GM12878 (cell line): ENCODE measurements around the gene TXNL4A.

Experiments used
- CEBPB ChIP-seq, 2 experiments: fragments of 150-350 bp in 1 of 2; IDR thresholded peaks; 2 replicates each; pipeline ENCODE4 v1.6.1; 2012 to 2014; ENCODE audit warnings: low read depth in 2 of 2, low read length in 2 of 2, borderline replicate concordance in 1 of 2, inconsistent platforms in 1 of 2
- CHD2 ChIP-seq: IDR thresholded peaks from 2 replicates; pipeline ENCODE4 v1.6.1; 2011; ENCODE audit warnings: low read depth, low read length, improper control_type of control experiment, borderline replicate concordance
- FOS ChIP-seq: IDR thresholded peaks from 3 replicates; pipeline ENCODE4 v1.6.1; 2011; ENCODE audit warnings: borderline replicate concordance; ENCODE audit not compliant: insufficient read length; ENCODE audit errors: extremely low read depth
- GATAD2B ChIP-seq: fragments of 450-650 bp; conservative IDR thresholded peaks from 2 replicates; pipeline ENCODE4 v1.6.1; 2017; ENCODE audit warnings: low read depth, mild to moderate bottlenecking, moderate library complexity
- NRF1 ChIP-seq: conservative IDR thresholded peaks from 2 replicates; pipeline ENCODE4 v1.6.1; 2011; ENCODE audit warnings: mild to moderate bottlenecking, low read depth, low read length, improper control_type of control experiment
- SMAD1 ChIP-seq: fragments of 450-650 bp; IDR thresholded peaks from 2 replicates; pipeline ENCODE4 v1.6.1; 2018; ENCODE audit warnings: mild to moderate bottlenecking, low read depth; ENCODE audit not compliant: partially characterized antibody
- TAF1 ChIP-seq: IDR thresholded peaks from 2 replicates; pipeline ENCODE4 v1.6.1; 2011; ENCODE audit warnings: mild to moderate bottlenecking, low read depth, low read length, borderline replicate concordance
- TCF12 ChIP-seq: IDR thresholded peaks from 2 replicates; pipeline ENCODE4 v1.6.1; 2011; ENCODE audit warnings: low read depth, mild to moderate bottlenecking, low read length
- ZNF274 ChIP-seq: IDR thresholded peaks from one replicate; pipeline ENCODE4 v1.8.0; 2011; ENCODE audit not compliant: insufficient read length, insufficient read depth
- TF ChIP-seq, protein P1 (sequence below), 3 experiments: IDR thresholded peaks in 2 of 3; conservative IDR thresholded peaks in 1 of 3; 2 replicates each; pipeline ENCODE4 v1.5.1; 2011; ENCODE audit warnings: low read depth in 3 of 3, low read length in 3 of 3, mild to moderate bottlenecking in 3 of 3, control low read depth in 2 of 3, moderate library complexity in 2 of 3, inconsistent platforms in 1 of 3, mixed read lengths in 1 of 3; ENCODE audit not compliant: control insufficient read depth in 2 of 3, insufficient read depth in 1 of 3; ENCODE audit errors: extremely low read depth in 1 of 3

DNA sequence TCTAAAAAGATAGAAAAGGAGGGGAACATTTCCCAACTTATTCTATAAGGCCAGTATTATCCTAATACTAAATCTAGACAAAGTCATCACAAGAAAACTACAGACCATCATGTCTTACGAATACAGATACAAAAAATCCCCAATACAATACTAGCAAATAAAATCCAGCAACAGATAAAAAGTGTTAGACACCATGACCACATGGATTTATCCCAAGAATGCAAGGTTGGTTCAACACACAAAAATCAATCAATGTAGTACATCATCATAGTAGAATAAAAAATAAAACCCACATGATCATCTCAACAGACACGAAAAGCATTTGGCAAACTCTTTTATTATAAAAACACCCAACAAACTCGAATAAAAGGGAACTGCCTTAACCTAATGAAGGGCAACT, 55.5 kb downstream of the TXNL4A start:
- TF ChIP-seq CEBPB (IDR thresholded peaks at IDR 0.05; ENCODE audit: borderline replicate concordance in 1 of 2, low read depth in 2 of 2, low read length in 2 of 2) (no peak), GATAD2B (no peak), TAF1 (no peak), ZNF274 (no peak), NRF1 (no peak), CHD2 (no peak), SMAD1 (no peak), TCF12 (no peak), FOS (no peak)
- TF ChIP-seq, protein P1, sequence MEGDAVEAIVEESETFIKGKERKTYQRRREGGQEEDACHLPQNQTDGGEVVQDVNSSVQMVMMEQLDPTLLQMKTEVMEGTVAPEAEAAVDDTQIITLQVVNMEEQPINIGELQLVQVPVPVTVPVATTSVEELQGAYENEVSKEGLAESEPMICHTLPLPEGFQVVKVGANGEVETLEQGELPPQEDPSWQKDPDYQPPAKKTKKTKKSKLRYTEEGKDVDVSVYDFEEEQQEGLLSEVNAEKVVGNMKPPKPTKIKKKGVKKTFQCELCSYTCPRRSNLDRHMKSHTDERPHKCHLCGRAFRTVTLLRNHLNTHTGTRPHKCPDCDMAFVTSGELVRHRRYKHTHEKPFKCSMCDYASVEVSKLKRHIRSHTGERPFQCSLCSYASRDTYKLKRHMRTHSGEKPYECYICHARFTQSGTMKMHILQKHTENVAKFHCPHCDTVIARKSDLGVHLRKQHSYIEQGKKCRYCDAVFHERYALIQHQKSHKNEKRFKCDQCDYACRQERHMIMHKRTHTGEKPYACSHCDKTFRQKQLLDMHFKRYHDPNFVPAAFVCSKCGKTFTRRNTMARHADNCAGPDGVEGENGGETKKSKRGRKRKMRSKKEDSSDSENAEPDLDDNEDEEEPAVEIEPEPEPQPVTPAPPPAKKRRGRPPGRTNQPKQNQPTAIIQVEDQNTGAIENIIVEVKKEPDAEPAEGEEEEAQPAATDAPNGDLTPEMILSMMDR (IDR thresholded peaks at IDR 0.05 in 2 of 3, conservative IDR thresholded peaks at IDR 0.05 in 1 of 3; ENCODE audit: control insufficient read depth in 2 of 3, extremely low read depth in 1 of 3, insufficient read depth in 1 of 3, low read depth in 3 of 3, low read length in 3 of 3) = no peak
